SU-DHL-6 (cell line): ENCODE data around the gene ABCF2.

Experiments used
- H2AFZ ChIP-seq: fragments of 200-600 bp; sonication (generic); 2 replicates; pipeline ENCODE4 v1.6.1; 2014; ENCODE audit warnings: low read depth, mild to moderate bottlenecking, moderate library complexity, mixed read lengths, antibody characterized with exemption, low read length; ENCODE audit not compliant: severe bottlenecking
- H3F3A ChIP-seq: fragments of 200-600 bp; shearing (Covaris generic); 2 replicates; pipeline ENCODE4 v1.6.0; 2016; ENCODE audit warnings: antibody characterized with exemption, mild to moderate bottlenecking; ENCODE audit not compliant: insufficient read depth
- H3K27ac ChIP-seq: fragments of 200-600 bp; sonication (generic); 2 replicates; pipeline ENCODE4 v1.5.1; 2016; ENCODE audit warnings: low read depth, mild to moderate bottlenecking, low read length, moderate library complexity, mixed read lengths
- H3K27me3 ChIP-seq: fragments of 200-600 bp; sonication (generic), shearing (Covaris generic); 2 replicates; pipeline ENCODE4 v1.6.0; 2014; ENCODE audit warnings: mild to moderate bottlenecking, low read length
- H3K36me3 ChIP-seq: fragments of 200-600 bp; sonication (generic); 2 replicates; pipeline ENCODE4 v1.6.1; 2014; ENCODE audit warnings: mild to moderate bottlenecking, low read length, mixed read lengths
- H3K4me2 ChIP-seq: fragments of 300-600, 200-600 bp; shearing (Covaris generic), sonication (generic); 2 replicates; pipeline ENCODE4 v1.6.0; 2014; ENCODE audit warnings: low read length, low read depth, mild to moderate bottlenecking; ENCODE audit not compliant: poor library complexity, severe bottlenecking
- H3K4me3 ChIP-seq: fragments of 200-600 bp; sonication (generic); 2 replicates; pipeline ENCODE4 v1.5.1; 2014; ENCODE audit warnings: antibody characterized with exemption, low read length, mild to moderate bottlenecking, mixed read lengths; ENCODE audit not compliant: insufficient read depth, poor library complexity, severe bottlenecking
- H3K79me2 ChIP-seq: fragments of 200-600 bp; sonication (generic); 2 replicates; pipeline ENCODE4 v1.6.1; 2014; ENCODE audit warnings: mild to moderate bottlenecking, low read length, moderate library complexity; ENCODE audit not compliant: insufficient read depth
- H3K9ac ChIP-seq: fragments of 200-600 bp; sonication (generic); 2 replicates; pipeline ENCODE4 v1.7.0; 2014; ENCODE audit warnings: mild to moderate bottlenecking, low read length
- H3K9me2 ChIP-seq: fragments of 200-600 bp; sonication (generic); replicated peaks from 2 replicates; pipeline ENCODE4 v1.6.1; 2014; ENCODE audit warnings: low read length; ENCODE audit not compliant: insufficient read depth
- H3K9me3 ChIP-seq: fragments of 200-600 bp; sonication (generic); 2 replicates; pipeline ENCODE4 v1.6.1; 2014; ENCODE audit warnings: low read length, mixed read lengths; ENCODE audit not compliant: insufficient read depth
- H4K20me1 ChIP-seq: fragments of 200-600 bp; sonication (generic); 2 replicates; pipeline ENCODE4 v1.6.1; 2014; ENCODE audit warnings: low read depth, mild to moderate bottlenecking, antibody characterized with exemption, low read length, moderate library complexity, mixed read lengths
- EZH2phosphoT487 ChIP-seq: fragments of 200-600 bp; sonication (generic), shearing (Covaris generic); conservative IDR thresholded peaks from 2 replicates; pipeline ENCODE4 v1.6.1; 2018; ENCODE audit warnings: mild to moderate bottlenecking, antibody characterized with exemption, low read length, moderate library complexity, mixed read lengths
- TF ChIP-seq, protein P1 (sequence below): fragments of 200-600 bp; sonication (generic); IDR thresholded peaks from one replicate; pipeline ENCODE4 v1.5.1; 2017; ENCODE audit warnings: antibody characterized with exemption, mild to moderate bottlenecking, low read length, moderate library complexity; ENCODE audit not compliant: insufficient read depth, poor library complexity, severe bottlenecking

Gene ABCF2

DNA sequence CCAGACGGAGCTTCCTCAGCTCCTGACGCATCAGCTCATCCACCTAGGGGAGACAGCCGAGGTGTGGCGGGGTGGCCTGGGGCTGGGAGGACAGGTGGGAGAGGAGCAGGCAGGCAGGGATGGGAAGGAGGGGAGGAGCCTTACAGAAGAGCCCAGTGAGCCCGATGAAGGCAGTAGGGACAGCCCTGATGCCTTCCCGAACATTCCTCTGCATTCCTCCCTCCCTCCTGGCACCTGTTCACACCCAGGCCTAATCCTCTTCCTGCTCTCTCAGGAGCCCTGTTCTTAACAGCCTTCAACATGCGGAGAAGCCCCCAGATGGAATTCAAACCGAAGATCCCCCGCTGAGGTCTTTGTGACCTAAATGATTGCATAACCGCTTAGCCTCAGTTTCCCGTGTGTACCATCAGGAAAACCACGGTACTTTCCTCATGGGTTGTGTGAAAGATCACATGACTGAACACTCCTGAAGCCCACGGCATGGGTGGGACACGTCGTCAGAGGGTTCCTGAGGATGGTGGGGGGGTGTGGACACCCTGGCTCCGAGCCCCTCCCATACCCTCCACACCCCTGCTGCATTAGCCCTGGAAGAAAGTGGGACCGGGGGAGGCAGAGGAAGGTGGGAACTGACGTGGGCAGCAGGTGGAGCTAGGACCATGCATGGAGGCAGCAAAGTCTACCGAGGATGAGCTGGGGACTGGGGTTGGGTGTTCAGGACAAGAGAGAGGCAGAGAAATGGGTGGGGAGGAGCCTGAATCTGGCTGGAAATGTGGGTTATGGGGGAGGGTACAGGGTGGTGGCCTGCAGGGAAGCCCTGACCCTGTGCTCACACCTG, 31.2 kb downstream of the ABCF2 start:
- no peaks in the 10 kb centered on the region for H4K20me1 ChIP-seq
- no peaks in the 10 kb centered on the region for H3K9me2 ChIP-seq
- H3K27me3 ChIP-seq = no peaks in the 10 kb centered on the region
- no peak overlapping the region for H2AFZ ChIP-seq
- no peak overlapping the region for H3K4me3 ChIP-seq
- H3K9me3 ChIP-seq = no peaks in the 10 kb centered on the region
- H3K4me2 ChIP-seq = no peak overlapping the region
- TF ChIP-seq, protein P1, sequence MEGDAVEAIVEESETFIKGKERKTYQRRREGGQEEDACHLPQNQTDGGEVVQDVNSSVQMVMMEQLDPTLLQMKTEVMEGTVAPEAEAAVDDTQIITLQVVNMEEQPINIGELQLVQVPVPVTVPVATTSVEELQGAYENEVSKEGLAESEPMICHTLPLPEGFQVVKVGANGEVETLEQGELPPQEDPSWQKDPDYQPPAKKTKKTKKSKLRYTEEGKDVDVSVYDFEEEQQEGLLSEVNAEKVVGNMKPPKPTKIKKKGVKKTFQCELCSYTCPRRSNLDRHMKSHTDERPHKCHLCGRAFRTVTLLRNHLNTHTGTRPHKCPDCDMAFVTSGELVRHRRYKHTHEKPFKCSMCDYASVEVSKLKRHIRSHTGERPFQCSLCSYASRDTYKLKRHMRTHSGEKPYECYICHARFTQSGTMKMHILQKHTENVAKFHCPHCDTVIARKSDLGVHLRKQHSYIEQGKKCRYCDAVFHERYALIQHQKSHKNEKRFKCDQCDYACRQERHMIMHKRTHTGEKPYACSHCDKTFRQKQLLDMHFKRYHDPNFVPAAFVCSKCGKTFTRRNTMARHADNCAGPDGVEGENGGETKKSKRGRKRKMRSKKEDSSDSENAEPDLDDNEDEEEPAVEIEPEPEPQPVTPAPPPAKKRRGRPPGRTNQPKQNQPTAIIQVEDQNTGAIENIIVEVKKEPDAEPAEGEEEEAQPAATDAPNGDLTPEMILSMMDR = no peak
- no peak for TF ChIP-seq EZH2phosphoT487
- H3F3A ChIP-seq = no peaks in the 10 kb centered on the region
- H3K79me2 ChIP-seq = no peaks in the 10 kb centered on the region
- no peak overlapping the region for H3K9ac ChIP-seq
- H3K36me3 ChIP-seq = no peaks in the 10 kb centered on the region
- H3K27ac ChIP-seq = no peak overlapping the region

DNA sequence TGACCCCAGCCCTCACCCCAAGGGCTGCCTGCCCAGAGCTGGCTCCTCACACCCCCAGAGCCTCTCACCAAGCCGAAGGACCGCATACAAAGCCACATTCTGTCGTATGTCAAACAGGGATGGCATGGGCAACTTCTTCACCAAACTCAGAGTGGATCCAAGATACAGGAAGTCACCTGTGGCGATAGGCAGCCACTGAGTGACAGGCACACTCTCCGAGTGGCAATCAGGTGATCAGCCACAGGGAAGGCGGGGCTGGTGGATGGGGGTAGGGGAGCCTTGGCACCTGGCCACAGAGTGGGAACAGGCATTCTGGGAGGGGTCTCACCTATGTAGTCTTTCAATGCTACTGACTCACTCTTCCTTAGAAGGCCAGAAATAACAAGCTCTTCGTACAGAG, 32.8 kb downstream of the ABCF2 start:
- no peaks in the 10 kb centered on the region for H3K9me2 ChIP-seq
- H3K27ac ChIP-seq = no peak overlapping the region
- no peaks in the 10 kb centered on the region for H4K20me1 ChIP-seq
- no peak for TF ChIP-seq EZH2phosphoT487
- TF ChIP-seq, protein P1 = no peak
- no peak overlapping the region for H3K4me3 ChIP-seq
- H3F3A ChIP-seq = no peaks in the 10 kb centered on the region
- no peaks in the 10 kb centered on the region for H3K9me3 ChIP-seq
- no peaks in the 10 kb centered on the region for H3K36me3 ChIP-seq
- H3K9ac ChIP-seq = no peak overlapping the region
- H2AFZ ChIP-seq = no peak overlapping the region
- no peak overlapping the region for H3K4me2 ChIP-seq
- no peaks in the 10 kb centered on the region for H3K27me3 ChIP-seq
- no peaks in the 10 kb centered on the region for H3K79me2 ChIP-seq

DNA sequence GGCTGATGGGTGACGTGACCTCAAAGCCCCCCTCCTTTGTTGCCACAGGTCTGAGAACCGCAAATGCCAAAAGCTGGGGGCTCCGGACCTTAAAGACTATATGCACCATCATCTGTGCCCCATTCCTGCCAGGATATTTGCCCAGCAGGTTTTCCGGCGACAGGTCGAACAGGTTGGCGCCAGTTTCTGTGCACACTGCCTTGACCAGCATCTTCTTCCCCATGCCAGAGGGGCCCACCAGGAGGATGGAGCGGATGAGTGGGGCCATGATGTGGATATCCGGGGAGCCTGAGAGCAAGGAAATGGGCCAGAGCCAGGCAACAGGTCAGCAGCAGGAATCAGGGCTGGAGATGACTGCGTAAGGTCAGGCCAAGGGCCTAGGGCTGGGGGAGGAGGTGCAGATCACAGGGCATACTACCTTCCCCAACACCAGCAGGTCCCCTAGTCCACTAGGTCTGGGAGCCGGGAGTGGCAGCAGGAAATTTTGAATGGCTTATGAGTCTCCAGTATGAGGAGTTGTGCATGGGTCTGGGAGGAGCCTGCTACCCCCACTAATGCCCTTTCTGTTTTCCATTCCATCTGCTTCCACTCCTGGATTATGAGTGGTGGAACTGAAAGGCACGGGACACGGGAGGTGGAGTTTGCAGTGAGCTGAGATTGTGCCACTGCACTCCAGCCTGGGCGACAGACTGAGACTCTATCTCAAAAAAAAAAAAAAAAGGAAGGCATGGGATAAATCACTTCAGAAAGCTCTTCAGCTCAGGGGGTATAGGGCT, 33.6 kb downstream of the ABCF2 start:
- no peak overlapping the region for H3K9ac ChIP-seq
- H3F3A ChIP-seq = no peaks in the 10 kb centered on the region
- no peaks in the 10 kb centered on the region for H4K20me1 ChIP-seq
- H3K4me3 ChIP-seq = no peak overlapping the region
- no peak overlapping the region for H2AFZ ChIP-seq
- H3K27me3 ChIP-seq = no peaks in the 10 kb centered on the region
- H3K4me2 ChIP-seq = no peak overlapping the region
- no peak for TF ChIP-seq EZH2phosphoT487
- TF ChIP-seq, protein P1 = no peak
- H3K27ac ChIP-seq = no peak overlapping the region
- H3K36me3 ChIP-seq = no peaks in the 10 kb centered on the region
- H3K9me3 ChIP-seq = no peaks in the 10 kb centered on the region
- H3K79me2 ChIP-seq = no peaks in the 10 kb centered on the region
- no peaks in the 10 kb centered on the region for H3K9me2 ChIP-seq
